GM18507 (cell line): ENCODE results near the gene FLNC.

Experiments
- DNase-seq: peaks from one replicate; pipeline ENCODE4 v3.0.0; 2011; ENCODE audit warnings: low read depth; ENCODE audit not compliant: insufficient read length; ENCODE audit errors: extremely low spot score
- FAIRE-seq: peaks from 2 replicates; lab custom pipeline; 2011; peaks lifted over from hg19 to GRCh38; lab: Jason Lieb, UNC

The FLNC gene

GRCh38 chr7:128801667-128802418, 28.4 kb upstream of the FLNC start:
- DNase-seq (no peak), FAIRE-seq (no peak)

GRCh38 chr7:128804484-128804883, 25.7 kb upstream of the FLNC start:
- DNase-seq (no peak), FAIRE-seq (no peak)

GRCh38 chr7:128805225-128805624, 25.0 kb upstream of the FLNC start:
- FAIRE-seq (no peak), DNase-seq (no peak)

GRCh38 chr7:128807191-128807590, 23.0 kb upstream of the FLNC start:
- DNase-seq = no peak
- no peak for FAIRE-seq

GRCh38 chr7:128809363-128809762, 20.8 kb upstream of the FLNC start:
- FAIRE-seq (no peak), DNase-seq (no peak)

- DNase-seq = no peak
- FAIRE-seq = no peak
These were observed 19.7 kb upstream of the FLNC start for GRCh38 chr7:128810473-128810872.

- FAIRE-seq = no peak
- no peak for DNase-seq
These were observed 19.2 kb upstream of the FLNC start for GRCh38 chr7:128810997-128811396.

GRCh38 chr7:128811631-128812430, 18.4 kb upstream of the FLNC start:
- no peak for FAIRE-seq
- DNase-seq = no peak

- FAIRE-seq (no peak), DNase-seq (no peak)
These were observed 17.6 kb upstream of the FLNC start for GRCh38 chr7:128812514-128813168.

- DNase-seq (no peak), FAIRE-seq (no peak)
These were observed 15.7 kb upstream of the FLNC start for GRCh38 chr7:128814499-128814898.

GRCh38 chr7:128815289-128815942, 14.8 kb upstream of the FLNC start:
- DNase-seq (no peak), FAIRE-seq (no peak)

GRCh38 chr7:128818694-128819093, 11.5 kb upstream of the FLNC start:
- DNase-seq (no peak), FAIRE-seq (no peak)

- FAIRE-seq = no peak
- DNase-seq = no peak
These were observed 8.5 kb upstream of the FLNC start for GRCh38 chr7:128821724-128822123.

- FAIRE-seq (no peak), DNase-seq (no peak)
These were observed 3.7 kb upstream of the FLNC start for GRCh38 chr7:128826512-128826911.

GRCh38 chr7:128826916-128827247, 3.3 kb upstream of the FLNC start:
- no peak for FAIRE-seq
- DNase-seq = no peak

- no peak for DNase-seq
These were observed 2.8 kb upstream of the FLNC start for GRCh38 chr7:128827248-128827958.

GRCh38 chr7:128827971-128828711, 2.1 kb upstream of the FLNC start:
- no peak for DNase-seq
- FAIRE-seq = no peak

More at GRCh38 chr7:128827248-128827958, 2.8 kb upstream of the FLNC start:
- no peak for FAIRE-seq

- FAIRE-seq (no peak), DNase-seq (no peak)
These were observed 627 bp upstream of the FLNC start for GRCh38 chr7:128829391-128830166.
